ENCODE measurements around the gene TMEM204. TPM values are rescaled to one million over a fixed set of nuclear protein-coding genes. Genes with fewer than 3 reads are reported as not detected.

Gene TMEM204
- total and polyA plus RNA-seq, 8 donors = 2.4 to 9.8 (median 5.0) TPM

GRCh38 chr16:1530349-1530882, 3.0 kb upstream of the TMEM204 start:
- H3K4me3 ChIP-seq = no peak overlapping the region
- 89 to 91% methylated on average over 27 of the region's 27 CpGs for WGBS, 2 donors
- DNase-seq = no peak

DNA sequence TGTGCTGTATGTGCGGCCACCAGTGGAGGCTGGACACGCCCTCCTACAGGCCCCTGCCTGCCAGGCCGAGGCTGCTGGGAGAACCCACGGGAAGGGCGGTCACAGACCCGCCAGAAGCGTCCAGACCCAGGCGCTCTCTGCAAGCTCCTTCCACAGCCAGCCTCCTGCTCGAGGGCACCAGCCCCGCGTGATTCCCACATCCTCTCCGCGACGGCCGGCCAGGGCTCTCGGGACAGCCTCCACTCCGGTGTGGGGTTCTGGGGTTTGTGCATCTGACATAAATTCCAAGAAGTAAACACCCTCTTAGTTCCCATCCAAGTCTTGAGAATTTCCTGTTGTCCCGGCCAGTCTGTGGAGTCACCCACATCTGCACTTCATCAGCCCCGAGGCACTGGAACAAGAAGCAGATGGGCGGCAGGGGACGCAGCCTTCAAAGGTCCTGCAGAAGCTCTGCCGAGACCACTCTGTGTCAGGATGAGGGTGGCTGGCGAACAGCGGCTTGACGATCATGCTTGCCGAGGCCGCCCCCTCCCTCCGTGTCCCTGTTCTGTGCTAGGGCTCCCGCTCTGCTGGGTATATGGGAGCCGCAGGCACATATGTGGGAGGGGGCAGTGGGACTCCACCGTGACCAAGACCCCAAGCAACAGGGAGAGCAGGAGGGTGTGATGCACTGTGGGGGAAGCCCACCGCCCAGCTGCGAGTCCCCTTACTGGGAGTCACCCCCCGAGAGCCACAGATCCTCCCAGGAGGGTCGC, 2.4 kb upstream of the TMEM204 start:
- peaks cover 0 to 8% (median 0%) of the 10 kb centered on the region in 3 donors for H3K4me1 ChIP-seq
- ATAC-seq (peak in 3 of 4 donors; percentile 3 to 6 (median 4)), FAIRE-seq (no peak), DNase-seq (peak in 1 of 6 donors; percentile 57)
- no peaks in the 10 kb centered on the region for H3K27me3 ChIP-seq
- TF ChIP-seq, protein P1, sequence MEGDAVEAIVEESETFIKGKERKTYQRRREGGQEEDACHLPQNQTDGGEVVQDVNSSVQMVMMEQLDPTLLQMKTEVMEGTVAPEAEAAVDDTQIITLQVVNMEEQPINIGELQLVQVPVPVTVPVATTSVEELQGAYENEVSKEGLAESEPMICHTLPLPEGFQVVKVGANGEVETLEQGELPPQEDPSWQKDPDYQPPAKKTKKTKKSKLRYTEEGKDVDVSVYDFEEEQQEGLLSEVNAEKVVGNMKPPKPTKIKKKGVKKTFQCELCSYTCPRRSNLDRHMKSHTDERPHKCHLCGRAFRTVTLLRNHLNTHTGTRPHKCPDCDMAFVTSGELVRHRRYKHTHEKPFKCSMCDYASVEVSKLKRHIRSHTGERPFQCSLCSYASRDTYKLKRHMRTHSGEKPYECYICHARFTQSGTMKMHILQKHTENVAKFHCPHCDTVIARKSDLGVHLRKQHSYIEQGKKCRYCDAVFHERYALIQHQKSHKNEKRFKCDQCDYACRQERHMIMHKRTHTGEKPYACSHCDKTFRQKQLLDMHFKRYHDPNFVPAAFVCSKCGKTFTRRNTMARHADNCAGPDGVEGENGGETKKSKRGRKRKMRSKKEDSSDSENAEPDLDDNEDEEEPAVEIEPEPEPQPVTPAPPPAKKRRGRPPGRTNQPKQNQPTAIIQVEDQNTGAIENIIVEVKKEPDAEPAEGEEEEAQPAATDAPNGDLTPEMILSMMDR (IDR thresholded peaks at IDR 0.05) = no peak
- WGBS, 2 donors = 82 to 88% methylated on average over 31 to 35 of the region's 35 CpGs
- intact Hi-C loops (cut with DNase I) = no loop called here
- H3K27ac ChIP-seq = peak overlapping the region; percentile 11 to 59 (median 22)
- H3K9me3 ChIP-seq = no peaks in the 10 kb centered on the region
- H3K4me3 ChIP-seq = no peak overlapping the region
- H3K36me3 ChIP-seq = no peaks in the 10 kb centered on the region

More at GRCh38 chr16:1530349-1530882, 3.0 kb upstream of the TMEM204 start:
- Histone ChIP-seq H3K36me3 (no peaks in the 10 kb centered on the region), H3K27ac (peak overlapping the region in 3 of 4 donors; percentile 11 to 22 (median 12)), H3K27me3 (no peaks in the 10 kb centered on the region), H3K9me3 (no peaks in the 10 kb centered on the region), H3K4me1 (peaks cover 0 to 8% (median 0%) of the 10 kb centered on the region in 3 donors)
- FAIRE-seq = no peak
- TF ChIP-seq, protein P1 (IDR thresholded peaks at IDR 0.05) = no peak
- intact Hi-C loops (cut with DNase I) = no loop called here
- ATAC-seq = no peak

DNA sequence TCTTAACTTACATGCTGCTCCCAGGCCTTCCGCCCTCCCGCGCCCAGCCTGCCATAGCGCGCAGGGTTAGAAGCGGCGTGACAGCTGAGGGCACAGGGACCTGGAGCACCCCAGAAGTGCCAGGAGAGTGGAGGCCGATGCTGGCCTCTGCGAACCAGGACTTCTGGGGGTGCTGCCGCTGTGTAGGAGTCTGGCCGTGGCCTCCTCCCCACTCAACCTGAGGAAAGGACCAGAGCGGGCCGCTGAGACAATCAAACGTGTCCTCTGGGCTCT, 1.9 kb upstream of the TMEM204 start:
- Histone ChIP-seq H3K27me3 (no peaks in the 10 kb centered on the region), H3K27ac (peak overlapping the region in 2 of 4 donors; percentile 22 to 59), H3K36me3 (no peaks in the 10 kb centered on the region), H3K4me3 (no peak overlapping the region), H3K9me3 (no peaks in the 10 kb centered on the region), H3K4me1 (peaks cover 0 to 8% (median 0%) of the 10 kb centered on the region in 3 donors)
- 87 to 90% methylated on average over 13 to 14 of the region's 14 CpGs for WGBS, 2 donors
- TF ChIP-seq, protein P1 (IDR thresholded peaks at IDR 0.05) = no peak
- FAIRE-seq (no peak), ATAC-seq (no peak), DNase-seq (no peak)
- intact Hi-C loops (cut with DNase I) = no loop called here

- FAIRE-seq = no peak
- intact Hi-C loops (cut with DNase I) = no loop called here
- Histone ChIP-seq H3K27ac (peak overlapping the region in 3 of 4 donors; percentile 17 to 59 (median 34)), H3K4me1 (peaks cover 0 to 8% (median 0%) of the 10 kb centered on the region in 3 donors), H3K4me3 (no peak overlapping the region), H3K36me3 (no peaks in the 10 kb centered on the region), H3K27me3 (no peaks in the 10 kb centered on the region), H3K9me3 (no peaks in the 10 kb centered on the region)
- TF ChIP-seq, protein P1 (IDR thresholded peaks at IDR 0.05) = no peak
- 80 to 81% methylated on average over 28 of the region's 28 CpGs for WGBS, 2 donors
- DNase-seq = peak in 1 of 6 donors; percentile 37
- no peak for ATAC-seq
Observed at GRCh38 chr16:1532081-1532760, 1.2 kb upstream of the TMEM204 start.

All from pancreas (tissue), 10 donors.